ENCODE data around the gene TXNL4A.
A peak's percentile ranks its signal among the peaks of the same experiment; 100 is the strongest.
"Not testable (repeated sequence)": the region's sequence is repeated elsewhere in the genome, so short reads cannot be mapped to it uniquely, and the experiment has no call there.

Gene TXNL4A

DNA sequence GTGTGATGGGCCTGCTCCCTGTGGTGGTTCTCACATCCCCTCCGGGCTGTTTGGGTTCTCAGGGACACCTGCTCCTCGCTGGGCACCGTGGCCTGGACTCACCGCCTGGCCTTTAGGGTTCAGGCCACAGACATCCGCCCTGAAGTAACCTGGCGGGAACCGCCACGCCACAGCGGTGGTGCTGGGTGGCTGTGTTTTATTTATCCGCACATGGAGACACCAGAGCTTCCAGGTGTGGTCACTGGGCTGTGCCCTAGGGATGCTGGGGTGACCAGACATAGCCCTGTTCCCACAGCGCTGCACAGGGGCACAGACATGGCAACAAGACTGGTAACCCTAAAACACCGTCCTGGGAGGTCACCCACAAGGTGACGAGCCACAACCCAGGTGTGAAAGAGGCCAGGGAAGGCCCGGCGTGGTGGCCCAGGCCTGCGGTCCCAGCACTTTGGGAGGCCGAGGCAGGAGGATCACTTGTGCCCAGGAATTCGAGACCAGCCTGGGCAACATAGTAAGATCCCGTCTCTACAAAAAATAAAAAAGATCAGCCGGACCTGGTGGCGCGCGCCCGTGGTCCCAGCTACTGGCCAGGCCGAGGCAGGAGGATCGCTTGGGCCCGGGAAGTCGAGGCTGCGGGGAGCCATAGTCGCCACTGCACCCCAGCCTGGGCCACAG, 24.6 kb downstream of the TXNL4A start:
- no peak for DNase-seq (ENCODE audit: low spot score)

DNA sequence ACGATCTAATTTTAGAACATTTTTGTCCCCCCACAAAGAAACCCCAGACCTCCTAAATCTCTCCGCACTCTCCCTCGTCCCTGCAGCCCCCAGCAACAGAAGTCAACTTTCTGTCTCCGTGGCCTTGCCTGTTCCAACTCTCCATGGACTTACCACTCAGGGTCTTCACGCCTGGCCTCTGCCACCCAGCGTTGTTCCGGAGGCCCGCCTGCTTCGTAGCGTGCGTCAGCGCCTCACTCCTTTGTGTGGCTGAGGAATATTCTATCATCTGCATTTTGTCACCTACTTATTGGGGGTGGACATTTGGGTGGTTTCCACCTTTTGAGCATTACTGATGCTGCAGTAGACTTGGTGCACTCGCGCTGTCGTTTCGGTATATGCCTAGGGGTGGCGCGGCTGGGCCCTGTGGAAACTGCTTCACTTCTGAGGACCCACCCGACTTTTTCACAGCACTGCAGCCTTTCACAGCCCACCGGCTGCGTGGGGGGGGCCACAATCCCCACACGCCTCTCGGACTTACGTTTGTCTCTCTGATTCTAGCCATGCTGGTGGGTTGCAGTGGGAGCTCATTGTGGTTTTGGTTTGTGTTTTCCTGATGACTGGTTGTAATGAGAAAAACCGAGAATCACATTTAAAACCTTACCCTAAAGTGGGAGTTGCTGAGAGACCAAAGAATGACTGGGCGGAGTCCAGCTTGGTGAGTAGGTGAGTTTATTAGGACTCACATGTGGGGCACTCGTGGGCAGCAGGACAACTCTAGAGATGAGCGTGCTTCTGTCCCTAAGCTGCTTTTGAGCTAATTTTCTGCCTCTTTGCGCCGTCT, 25.3 kb downstream of the TXNL4A start:
- no peak for DNase-seq (ENCODE audit: low spot score)

DNA sequence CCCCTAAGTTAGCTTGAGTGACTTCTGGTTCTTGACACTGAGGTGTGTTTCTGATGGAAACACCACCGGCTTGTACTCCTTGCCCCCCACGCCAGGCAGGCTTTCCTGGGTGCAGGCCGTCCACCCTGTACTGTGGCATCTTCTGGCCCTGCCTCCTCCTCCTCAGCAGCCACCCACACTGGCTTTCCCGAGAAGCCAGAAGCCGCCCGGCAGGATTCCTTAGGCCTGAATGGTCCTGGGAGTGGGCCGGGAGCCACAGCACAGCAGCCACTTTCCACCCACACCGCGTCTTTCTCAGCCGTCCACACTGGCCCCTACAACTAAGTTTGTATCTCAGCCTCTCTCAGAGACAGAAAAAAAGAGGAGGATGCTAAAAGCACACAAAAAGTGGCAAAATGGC, 26.1 kb downstream of the TXNL4A start:
- DNase-seq (ENCODE audit: low spot score) = peak; percentile 89

DNA sequence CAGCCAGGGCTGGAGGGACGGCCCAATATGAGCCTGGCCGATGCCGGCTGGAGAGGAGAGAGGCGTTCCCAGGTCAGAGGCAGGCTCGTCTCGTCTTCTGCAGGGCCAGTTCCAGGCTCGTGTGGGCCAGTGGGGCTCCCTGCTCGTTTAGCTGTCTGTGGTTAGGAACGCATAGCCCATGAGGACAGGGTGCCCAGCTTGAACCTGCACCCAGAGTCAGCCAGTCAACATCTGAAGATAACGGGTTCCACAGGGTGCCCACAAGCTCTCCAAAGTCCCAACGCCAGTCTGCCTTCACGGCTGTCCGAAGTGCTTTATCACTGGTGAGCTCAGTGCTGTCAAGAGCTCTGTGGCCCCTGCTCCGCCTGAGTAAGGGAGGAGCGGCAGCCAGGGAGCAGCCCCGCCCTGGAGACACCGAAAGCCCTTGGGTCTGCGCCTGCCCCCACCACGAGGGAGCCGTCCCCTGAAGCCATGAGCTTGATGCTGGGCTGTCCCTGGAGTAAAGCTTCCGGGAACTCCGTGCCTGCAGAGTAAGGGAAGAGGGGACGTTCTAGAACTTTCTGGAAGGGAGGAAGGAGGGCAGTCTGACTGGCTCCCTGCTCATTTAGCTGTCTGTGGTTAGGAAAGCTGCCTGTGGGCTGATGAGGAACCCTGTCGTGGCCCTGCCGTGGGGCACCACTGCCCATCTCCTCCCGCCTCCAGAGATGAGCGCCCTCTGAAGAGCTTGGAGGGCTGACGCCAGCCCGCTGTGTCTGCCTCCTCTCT, 26.7 kb downstream of the TXNL4A start:
- DNase-seq (ENCODE audit: low spot score) = peak; percentile 50

DNA sequence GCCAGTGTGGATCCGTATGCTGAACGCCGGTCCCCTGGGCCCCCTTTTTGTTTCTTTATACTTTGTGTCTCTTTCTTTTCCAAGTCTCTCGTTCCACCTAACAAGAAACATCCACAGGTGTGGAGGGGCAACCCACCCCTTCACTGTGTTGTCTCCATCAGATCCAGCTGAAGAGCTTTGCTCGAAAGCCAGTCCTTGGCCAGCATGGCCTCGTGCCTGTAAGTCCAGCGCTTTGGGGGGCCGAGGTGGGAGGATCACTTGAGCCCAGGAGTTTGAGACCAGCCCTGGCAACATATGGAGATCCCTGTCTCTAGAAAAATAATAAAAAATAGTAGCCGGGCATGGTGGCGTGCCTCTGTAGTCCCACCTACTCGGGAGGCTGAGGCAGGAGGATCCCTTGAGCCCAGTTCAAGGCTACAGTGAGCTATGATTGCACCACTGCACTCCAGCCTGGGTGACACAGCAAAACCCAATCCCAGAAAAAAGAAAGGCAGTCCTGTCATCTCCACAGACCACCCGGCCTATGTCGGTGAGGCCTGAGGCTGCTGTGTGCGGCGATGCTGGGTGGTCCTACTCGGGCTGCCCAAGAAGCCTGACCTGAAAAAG, 27.3 kb downstream of the TXNL4A start:
- no peak for DNase-seq (ENCODE audit: low spot score)

DNA sequence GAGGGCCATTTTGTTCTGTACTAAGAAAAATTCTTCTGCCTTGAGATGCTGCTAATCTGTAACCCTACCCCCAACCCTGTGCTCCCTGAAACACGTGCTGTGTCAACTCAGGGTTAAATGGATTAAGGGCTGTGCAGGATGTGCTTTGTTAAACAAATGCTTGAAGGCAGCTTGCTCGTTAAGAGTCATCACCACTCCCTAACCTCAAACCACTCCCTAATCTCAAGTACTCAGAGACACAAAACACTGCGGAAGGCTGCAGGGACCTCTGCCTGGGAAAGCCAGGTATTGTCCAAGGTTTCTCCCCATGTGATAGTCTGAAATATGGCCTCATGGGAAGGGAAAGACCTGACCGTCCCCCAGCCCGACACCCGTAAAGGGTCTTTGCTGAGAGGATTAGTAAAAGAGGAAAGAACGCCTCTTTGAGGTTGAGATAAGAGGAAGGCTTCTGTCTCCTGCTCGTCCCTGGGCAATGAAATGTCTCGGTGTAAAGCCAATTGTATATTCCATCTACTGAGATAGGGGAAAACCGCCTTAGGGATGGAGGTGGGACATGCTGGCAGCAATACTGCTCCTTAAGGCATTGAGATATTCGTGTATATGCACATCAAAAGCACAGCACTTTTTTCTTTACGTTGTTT, 28.1 kb downstream of the TXNL4A start:
- not testable (repeated sequence) for DNase-seq (ENCODE audit: low spot score)

DNA sequence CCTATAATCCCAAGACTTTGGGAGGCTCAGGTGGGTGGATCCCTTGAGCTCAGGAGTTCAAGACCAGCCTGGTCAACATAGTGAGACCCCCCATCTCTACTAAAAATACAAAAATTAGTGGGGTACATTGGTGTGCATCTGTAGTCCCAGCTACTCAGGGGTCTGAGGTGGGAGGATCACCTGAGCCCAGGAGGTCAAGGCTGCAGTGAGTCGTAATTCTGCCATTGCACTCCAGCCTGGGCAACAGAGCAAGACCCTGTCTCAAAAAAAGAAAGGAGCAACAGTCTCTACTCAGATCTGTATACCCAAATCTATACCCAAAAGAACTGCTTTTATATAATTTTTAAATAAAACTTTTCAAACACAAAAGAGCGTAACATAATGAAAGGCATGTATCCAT, 29.4 kb downstream of the TXNL4A start:
- DNase-seq (ENCODE audit: low spot score) = no peak

DNA sequence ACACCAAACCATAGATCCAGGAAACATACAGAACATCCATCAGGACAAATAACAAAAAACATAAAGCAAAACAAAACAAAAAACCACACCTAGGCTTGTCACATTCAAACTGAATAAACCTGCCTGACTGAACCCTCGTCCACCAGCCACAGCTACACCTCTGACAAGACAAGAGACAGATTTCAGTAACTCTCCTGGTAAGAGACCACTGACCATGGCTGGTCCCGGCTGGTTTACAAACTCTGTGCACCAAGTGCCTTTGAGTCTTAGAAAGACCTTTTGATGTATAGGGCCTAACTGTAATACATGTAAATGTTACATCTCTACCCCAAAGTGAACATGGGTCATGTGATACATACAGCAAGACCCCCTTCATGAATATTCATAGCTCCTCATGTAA, 32.1 kb downstream of the TXNL4A start:
- DNase-seq (ENCODE audit: low spot score) = no peak

DNA sequence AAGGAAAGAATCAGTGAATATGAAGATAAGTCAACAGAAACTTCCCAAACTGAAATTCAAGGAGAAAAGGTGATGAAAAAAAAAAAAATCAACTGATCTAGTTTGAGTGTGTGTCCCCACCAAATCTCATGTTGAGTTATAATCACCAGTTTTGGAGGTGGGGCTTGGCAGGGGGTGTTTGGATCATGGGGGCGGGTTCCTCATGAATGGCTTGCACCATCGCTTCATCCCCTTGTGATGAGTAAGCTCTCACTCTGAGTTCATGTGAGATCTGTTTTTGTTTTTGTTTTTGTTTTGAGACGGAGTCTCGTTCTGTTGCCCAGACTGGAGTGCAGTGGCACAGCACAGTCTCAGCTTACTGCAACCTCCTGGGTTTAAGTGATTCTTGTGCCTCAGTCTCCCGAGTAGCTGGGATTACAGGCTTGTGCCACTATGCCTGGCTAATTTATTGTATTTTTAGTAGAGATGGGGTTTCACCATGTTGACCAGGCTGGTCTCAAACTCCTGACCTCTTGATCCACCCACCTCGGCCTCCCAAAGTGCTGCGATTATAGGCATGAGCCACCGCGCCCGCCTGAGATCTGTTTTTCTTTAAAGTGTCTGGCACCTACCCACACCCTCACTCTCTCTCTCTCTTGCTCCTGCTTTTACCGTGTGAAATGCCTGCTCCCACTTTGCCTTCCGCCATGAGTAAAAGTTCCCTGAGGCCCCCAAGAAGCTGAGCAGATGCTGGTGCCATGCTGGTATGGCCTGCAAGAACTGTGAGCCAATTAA, 32.9 kb downstream of the TXNL4A start:
- DNase-seq (ENCODE audit: low spot score) = no peak

DNA sequence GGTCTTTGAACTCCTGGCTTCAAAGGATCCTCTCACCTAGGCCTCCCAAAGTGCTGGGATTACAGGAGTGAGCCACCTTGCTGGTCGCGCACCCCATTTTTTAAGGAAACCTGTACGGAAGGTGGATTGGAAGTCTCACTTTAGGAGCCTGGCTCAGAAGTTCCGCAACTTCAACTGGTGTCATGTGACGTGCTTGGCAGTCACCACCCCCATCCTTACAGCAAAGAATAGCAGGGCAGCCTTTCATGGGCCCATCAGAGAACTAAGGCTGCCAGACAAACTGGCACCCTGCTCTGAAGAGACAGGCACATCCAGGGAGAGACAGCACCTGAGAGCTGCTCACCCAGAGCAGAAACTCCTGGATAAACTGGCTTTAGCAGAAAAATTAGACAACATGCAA, 33.6 kb downstream of the TXNL4A start:
- DNase-seq (ENCODE audit: low spot score) = no peak

DNA sequence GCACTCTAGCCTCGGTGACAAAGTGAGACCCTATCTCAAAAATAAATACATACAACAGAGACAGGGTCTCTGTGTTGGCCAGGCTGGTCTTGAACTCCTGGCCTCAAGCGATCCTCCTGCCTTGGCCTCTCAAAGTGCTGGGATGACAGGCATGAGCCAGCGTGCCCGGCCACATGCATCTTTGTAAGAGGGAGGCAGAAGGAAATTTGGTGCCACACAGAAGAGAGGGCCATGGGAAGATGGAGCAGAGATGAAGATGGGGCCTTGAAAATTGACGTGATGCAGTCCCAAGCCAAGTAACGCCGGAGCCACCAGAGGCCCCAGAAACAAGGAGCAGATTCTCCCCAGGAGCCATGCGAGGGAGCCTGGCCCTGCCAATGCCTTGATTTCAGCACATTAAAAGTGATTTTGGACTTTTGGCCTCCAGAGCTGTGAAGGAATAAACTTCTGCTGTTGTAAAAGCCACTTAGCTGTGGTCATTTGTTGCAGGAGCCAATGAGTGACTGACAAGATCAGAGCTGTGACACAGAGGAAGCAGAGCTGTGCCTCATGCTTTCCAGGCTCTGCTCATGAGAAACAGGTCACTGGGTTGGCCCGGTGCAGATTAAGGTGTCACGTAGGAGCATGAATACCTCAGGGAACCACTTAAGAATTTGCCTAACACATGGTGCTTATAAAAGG, 34.3 kb downstream of the TXNL4A start:
- no peak for DNase-seq (ENCODE audit: low spot score)

DNA sequence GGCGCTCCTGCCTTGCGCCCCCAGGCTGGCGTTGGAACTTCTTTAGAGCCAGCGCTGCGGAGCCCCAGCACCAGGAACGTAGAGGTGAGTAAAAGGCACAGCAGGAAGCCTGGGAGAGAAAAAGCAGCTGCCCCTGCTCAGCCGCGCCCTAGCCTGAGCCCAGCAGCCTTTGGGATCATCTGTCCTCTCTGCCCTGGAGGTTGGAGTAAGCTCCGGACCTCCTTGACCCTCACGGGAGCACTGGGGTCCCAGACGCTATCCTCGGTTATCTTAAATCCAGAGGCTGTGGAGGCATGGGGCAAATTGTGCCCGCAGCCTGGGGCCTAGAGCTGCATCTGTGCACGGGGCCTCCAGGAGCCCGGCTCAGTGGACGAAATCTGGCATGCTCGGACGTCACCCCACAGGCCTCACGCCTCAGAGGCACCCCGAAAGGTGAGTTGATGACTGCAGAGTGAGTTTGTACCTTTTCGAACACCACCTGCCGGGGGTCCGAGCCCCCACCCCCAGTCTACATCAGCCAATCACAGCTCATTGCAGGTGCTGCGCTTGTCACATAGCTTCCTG, 35.3 kb downstream of the TXNL4A start:
- DNase-seq (ENCODE audit: low spot score) = no peak

DNA sequence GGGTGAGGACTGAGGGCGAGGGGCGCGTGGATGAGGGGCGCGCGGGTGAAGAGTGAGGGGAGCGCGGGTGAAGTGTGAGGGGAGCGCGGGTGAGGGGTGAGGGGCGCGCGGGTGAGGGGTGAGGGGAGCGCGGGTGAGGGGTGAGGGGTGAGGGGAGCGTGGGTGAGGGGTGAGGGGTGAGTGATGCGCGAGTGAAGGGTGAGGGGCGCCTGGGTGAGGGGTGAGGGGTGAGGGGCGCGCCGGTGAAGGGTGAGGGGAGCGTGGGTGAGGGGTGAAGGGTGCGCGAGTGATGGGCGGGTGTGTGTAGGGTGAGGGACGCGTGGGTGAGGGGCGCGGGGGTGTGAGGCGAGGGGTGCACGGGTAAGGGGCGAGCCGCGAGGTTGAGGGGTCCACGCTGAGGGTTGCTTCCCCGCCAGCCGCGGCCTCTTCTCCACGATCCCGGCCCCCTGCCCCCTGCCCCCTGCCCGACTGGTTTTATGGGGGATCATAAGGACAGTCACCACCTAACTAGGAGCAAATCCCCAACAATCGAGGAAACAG, 35.8 kb downstream of the TXNL4A start:
- no peak for DNase-seq (ENCODE audit: low spot score)

DNA sequence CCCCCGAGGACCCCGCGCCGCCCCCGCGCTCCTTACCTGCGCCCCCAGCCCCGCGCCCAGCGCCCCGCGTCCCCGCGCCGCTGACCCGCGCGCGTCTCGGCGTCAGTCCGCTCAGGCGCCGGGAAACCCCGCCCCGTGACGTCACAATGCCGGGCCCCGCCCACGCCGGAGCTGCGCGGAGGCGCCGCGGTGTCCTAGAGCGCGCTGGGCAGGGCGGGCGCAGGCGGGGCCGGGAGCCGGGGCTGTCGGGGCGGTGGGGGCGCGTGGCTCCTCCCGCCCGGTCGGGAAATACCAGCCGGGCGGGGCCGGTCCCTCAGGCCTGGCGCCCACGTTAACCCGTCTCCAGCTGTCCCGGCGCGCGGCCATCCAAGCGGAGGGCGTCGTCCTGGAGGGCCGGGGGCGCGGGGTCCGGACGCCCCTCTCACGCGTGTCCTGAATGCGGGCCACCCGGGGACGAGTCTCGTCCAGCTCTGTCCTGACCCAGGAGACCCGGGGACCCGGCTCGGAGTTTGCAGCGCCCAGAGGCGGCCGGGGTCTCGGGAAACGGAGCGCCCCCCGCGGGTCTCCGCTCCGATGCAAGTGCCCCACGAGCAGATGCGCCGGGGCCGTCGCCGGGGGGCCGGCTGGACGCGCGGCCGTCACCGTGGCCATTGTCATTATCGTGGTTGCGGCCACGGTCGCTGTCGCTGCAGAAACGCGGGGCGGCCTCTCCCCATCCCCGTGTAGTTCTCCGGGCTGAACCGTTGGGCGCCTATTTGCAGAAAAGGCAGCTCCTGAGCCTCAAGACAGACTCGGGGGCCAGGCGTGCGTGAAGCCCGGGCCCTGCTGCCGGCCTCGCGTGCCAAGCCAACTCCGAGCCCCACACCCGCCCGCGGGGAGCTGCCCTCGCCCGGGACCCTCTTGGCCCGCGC, 36.6 kb downstream of the TXNL4A start, which contains the start of gene SLC66A2:
Gene SLC66A2 (minus strand): TSS at position 109 of the 911 bp plus-strand sequence. CDS start 727 bp downstream, outside the sequence.
- DNase-seq (ENCODE audit: low spot score) = peak; percentile 98

DNA sequence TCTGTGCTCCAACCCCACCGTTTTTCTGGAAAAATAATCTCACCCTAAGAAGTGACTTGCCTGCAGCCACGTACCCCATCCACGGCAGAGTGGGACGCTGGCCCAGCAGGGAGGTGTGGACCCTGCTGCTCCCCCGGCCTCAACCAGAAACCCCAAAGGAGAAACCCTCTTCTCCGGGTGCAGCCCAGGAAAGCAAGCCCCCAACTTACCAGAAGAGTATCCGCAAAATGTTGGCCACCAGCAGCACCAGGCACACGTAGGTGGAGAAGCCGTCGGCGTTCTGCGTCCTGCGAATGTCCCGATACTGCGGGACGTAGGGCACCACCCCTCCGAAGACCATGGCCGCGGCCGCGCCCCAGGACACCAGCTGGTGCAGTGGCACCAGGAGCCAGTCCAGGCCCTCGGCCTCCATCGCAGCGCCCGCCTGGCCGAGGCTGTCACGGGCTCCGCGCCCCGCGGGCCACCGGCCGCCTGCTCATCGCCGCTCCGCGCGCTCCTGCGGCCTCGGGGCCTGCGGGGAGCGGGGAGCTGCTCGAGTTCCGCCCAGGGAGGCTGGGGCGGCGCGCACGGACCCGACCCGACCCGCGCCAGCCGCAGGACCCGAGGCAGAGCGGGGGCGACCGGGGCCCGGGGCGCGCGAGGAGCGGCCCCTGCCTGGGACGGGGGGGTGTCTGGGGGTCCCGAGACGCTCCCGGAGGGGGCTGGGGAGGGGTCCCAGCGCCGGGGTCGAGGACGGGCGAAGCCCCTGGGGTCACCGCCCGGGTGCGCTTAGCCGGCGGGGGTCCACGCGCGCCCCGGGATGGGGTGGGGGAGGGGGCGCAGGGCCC, 37.6 kb downstream of the TXNL4A start:
- DNase-seq (ENCODE audit: low spot score) = peak; percentile 71

DNA sequence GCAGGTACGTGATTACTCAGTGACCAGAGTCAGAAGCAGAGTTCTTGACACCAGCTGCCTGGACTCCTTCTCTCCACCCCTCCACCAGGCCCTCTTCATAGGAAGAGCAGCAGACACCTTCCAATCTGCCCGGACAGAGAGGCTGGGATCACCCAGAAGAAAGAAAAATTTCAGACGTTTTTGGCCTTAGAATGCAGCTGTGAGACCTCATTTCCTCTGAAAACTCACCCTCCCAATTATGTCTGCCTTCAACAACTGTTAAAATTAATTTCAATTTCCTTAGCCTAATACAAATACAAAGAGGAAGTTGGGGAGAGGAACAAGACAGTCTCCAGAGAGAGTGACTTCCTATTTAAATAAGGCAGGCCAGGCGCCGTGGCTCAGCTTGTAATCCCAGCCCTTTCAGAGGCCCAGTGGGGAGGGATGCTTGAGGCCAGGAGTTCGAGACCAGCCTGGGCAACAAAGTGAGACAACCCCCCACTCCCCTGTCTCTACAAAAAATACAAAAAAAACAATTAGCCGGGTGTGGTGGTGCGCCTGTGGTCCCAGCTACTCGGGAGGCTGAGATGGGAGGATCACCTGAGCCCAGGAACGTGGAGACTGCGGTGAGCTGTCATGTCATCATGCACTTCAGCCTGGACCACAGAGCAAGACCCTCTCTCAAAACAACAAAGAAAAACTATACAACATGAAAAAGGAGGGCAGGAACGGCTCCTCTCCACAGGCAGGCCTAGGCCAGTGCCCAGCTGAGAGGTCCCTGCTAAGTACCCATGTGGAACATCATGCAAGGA, 38.5 kb downstream of the TXNL4A start:
- no peak for DNase-seq (ENCODE audit: low spot score)
